Prostate gland (tissue), 2 donors: ENCODE results near the gene B4GALNT4.

Experiments
- CTCF ChIP-seq, 4 experiments: fragments of 200-600 bp in 2 of 4; fragments of 450-650 bp in 2 of 4; sonication (generic) in 2 of 4; IDR thresholded peaks; 1 replicate in 3 of 4; 2 replicates in 1 of 4; pipeline ENCODE4 v1.5.1; 2016 to 2019; ENCODE audit warnings: antibody characterized with exemption in 4 of 4, mild to moderate bottlenecking in 2 of 4, moderate library complexity in 2 of 4
- POLR2A ChIP-seq: fragments of 450-650 bp; IDR thresholded peaks from one replicate; pipeline ENCODE4 v1.6.1; 2016; ENCODE audit warnings: antibody characterized with exemption, mild to moderate bottlenecking
- POLR2AphosphoS5 ChIP-seq: sonication (generic); formaldehyde crosslinking; IDR thresholded peaks from one replicate; pipeline ENCODE4 v1.6.1; 2017; ENCODE audit warnings: antibody characterized with exemption

- TF ChIP-seq CTCF (IDR thresholded peaks at IDR 0.05): no peak
- TF ChIP-seq POLR2A: no peak
- no peak for TF ChIP-seq POLR2AphosphoS5
Observed at GRCh38 chr11:368414-369335, 624 bp upstream of the B4GALNT4 start.
